Iris pigment epithelial cell (primary cell): ENCODE results near the gene CCZ1B.
"Not testable (repeated sequence)": the region's sequence is repeated elsewhere in the genome, so short reads cannot be mapped to it uniquely, and the experiment has no call there.

ENCODE experiments used
- DNase-seq: peaks from one replicate; pipeline ENCODE4 v3.0.0-alpha.2; 2011; ENCODE audit warnings: low read depth

The CCZ1B gene

GRCh38 chr7:6831018-6831725, 5.1 kb upstream of the CCZ1B start:
- DNase-seq, result no peak

- not testable (repeated sequence) for DNase-seq
Measured at GRCh38 chr7:6830026-6830425, 4.0 kb upstream of the CCZ1B start.

GRCh38 chr7:6829616-6830015, 3.5 kb upstream of the CCZ1B start:
- not testable (repeated sequence) for DNase-seq

- DNase-seq, result not testable (repeated sequence)
Measured at GRCh38 chr7:6827180-6827579, 1.1 kb upstream of the CCZ1B start.

- not testable (repeated sequence) for DNase-seq
Measured at GRCh38 chr7:6825236-6826125, 594 bp downstream of the CCZ1B start.

- not testable (repeated sequence) for DNase-seq
Measured at GRCh38 chr7:6821622-6822021, 4.5 kb downstream of the CCZ1B start.

- DNase-seq, result not testable (repeated sequence)
Measured at GRCh38 chr7:6815470-6815869, 10.6 kb downstream of the CCZ1B start.

- not testable (repeated sequence) for DNase-seq
Measured at GRCh38 chr7:6813011-6813410, 13.1 kb downstream of the CCZ1B start.

- not testable (repeated sequence) for DNase-seq
Measured at GRCh38 chr7:6807959-6808358, 18.1 kb downstream of the CCZ1B start.

- DNase-seq, result not testable (repeated sequence)
Measured at GRCh38 chr7:6807393-6807918, 18.6 kb downstream of the CCZ1B start.

GRCh38 chr7:6800331-6800730, 25.7 kb downstream of the CCZ1B start:
- DNase-seq, result not testable (repeated sequence)

GRCh38 chr7:6799887-6800286, 26.2 kb downstream of the CCZ1B start:
- not testable (repeated sequence) for DNase-seq

GRCh38 chr7:6798047-6798446, 28.0 kb downstream of the CCZ1B start:
- DNase-seq, result not testable (repeated sequence)

GRCh38 chr7:6797218-6797617, 28.9 kb downstream of the CCZ1B start:
- DNase-seq, result not testable (repeated sequence)

- not testable (repeated sequence) for DNase-seq
Measured at GRCh38 chr7:6794276-6794675, 31.8 kb downstream of the CCZ1B start.

- peak; percentile 54 for DNase-seq
Measured at GRCh38 chr7:6792113-6792872, 33.8 kb downstream of the CCZ1B start.

- not testable (repeated sequence) for DNase-seq
Measured at GRCh38 chr7:6789353-6789752, 36.7 kb downstream of the CCZ1B start.

GRCh38 chr7:6781581-6781980, 44.5 kb downstream of the CCZ1B start:
- DNase-seq, result not testable (repeated sequence)

- not testable (repeated sequence) for DNase-seq
Measured at GRCh38 chr7:6761186-6761585, 64.9 kb downstream of the CCZ1B start.

GRCh38 chr7:6753964-6754363, 72.1 kb downstream of the CCZ1B start, which contains the start of gene RSPH10B2:
RSPH10B2 (plus strand) TSS chr7:6754103; CDS start chr7:6757678, 3,575 bp downstream.
- not testable (repeated sequence) for DNase-seq

- DNase-seq, result not testable (repeated sequence)
Measured at GRCh38 chr7:6750173-6750572, 75.9 kb downstream of the CCZ1B start.

GRCh38 chr7:6749335-6749734, 76.7 kb downstream of the CCZ1B start:
- not testable (repeated sequence) for DNase-seq
